ENCODE data around the gene CHCHD5.
A peak's percentile ranks its signal among the peaks of the same experiment; 100 is the strongest.

The CHCHD5 gene

GRCh38 chr2:112627060-112628040, 42.9 kb downstream of the CHCHD5 start:
- H3K4me3 ChIP-seq (ENCODE audit: low read depth in 1 of 2, low read length in 2 of 2): peak overlapping the region in 1 of 2 donors; percentile 33
- no peaks in the 10 kb centered on the region for H3K36me3 ChIP-seq (ENCODE audit: insufficient read depth, low read length)
- H3K27ac ChIP-seq (ENCODE audit: low read depth, low read length): no peak overlapping the region
- no peaks in the 10 kb centered on the region for H3K9me3 ChIP-seq (ENCODE audit: low read length)
- peaks cover 6% of the 10 kb centered on the region for H3K4me1 ChIP-seq (ENCODE audit: insufficient read depth, low read length)
- H3K27me3 ChIP-seq (ENCODE audit: control insufficient read depth in 1 of 2, insufficient read depth in 2 of 2, low read length in 2 of 2): no peaks in the 10 kb centered on the region
- no peak overlapping the region for H3K9ac ChIP-seq (ENCODE audit: low read length)

DNA sequence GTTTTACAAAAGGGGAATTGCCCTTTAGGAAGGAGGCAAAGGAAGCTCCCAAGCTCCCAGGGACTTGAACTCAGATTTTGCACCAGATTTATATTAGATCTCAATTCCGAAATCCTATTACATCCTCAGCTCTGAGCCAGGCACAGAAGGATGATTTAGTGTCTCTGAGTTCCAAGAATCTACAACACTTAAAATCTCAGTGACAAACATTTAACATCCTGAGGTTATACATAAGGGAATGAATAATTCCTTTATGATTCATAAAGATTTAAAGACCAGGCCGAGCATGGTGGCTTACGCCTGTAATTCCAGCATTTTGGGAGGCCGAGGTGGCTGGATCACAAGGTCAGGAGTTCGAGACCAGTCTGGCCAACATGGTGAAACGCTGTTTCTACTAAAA, 44.8 kb downstream of the CHCHD5 start:
- H3K9me3 ChIP-seq (ENCODE audit: low read length): no peaks in the 10 kb centered on the region
- peaks cover 6% of the 10 kb centered on the region for H3K4me1 ChIP-seq (ENCODE audit: insufficient read depth, low read length)
- no peak overlapping the region for H3K27ac ChIP-seq (ENCODE audit: low read depth, low read length)
- H3K4me3 ChIP-seq (ENCODE audit: low read depth in 1 of 2, low read length in 2 of 2): no peak overlapping the region
- no peaks in the 10 kb centered on the region for H3K36me3 ChIP-seq (ENCODE audit: insufficient read depth, low read length)
- H3K27me3 ChIP-seq (ENCODE audit: control insufficient read depth in 1 of 2, insufficient read depth in 2 of 2, low read length in 2 of 2): no peaks in the 10 kb centered on the region
- no peak overlapping the region for H3K9ac ChIP-seq (ENCODE audit: low read length)

- Histone ChIP-seq H3K27ac (ENCODE audit: low read depth, low read length) (no peak overlapping the region), H3K36me3 (ENCODE audit: insufficient read depth, low read length) (no peaks in the 10 kb centered on the region), H3K4me1 (ENCODE audit: insufficient read depth, low read length) (peaks cover 6% of the 10 kb centered on the region), H3K27me3 (ENCODE audit: control insufficient read depth in 1 of 2, insufficient read depth in 2 of 2, low read length in 2 of 2) (no peaks in the 10 kb centered on the region), H3K9ac (ENCODE audit: low read length) (no peak overlapping the region), H3K9me3 (ENCODE audit: low read length) (no peaks in the 10 kb centered on the region), H3K4me3 (ENCODE audit: low read depth in 1 of 2, low read length in 2 of 2) (no peak overlapping the region)
Measured at GRCh38 chr2:112629823-112630222, 45.4 kb downstream of the CHCHD5 start.

DNA sequence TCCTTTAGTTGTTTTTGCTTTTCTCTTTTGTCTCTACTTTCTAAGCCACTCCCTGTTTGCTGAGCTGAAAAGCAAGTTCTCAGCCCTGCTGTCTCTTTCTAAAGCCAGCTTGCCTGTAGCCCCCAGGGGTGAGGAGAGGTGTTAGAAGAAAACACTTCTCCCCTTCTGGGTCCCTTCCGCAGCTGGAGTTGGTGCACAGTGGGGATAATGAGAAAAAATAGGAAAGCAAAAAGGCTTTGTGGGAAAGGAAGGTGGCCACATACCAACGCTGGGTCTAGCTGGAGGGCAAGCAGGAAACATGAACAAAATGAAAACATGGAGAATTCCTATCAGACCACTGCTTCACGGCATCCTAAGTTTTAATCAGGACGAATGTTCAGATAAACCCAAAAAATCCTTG, 45.9 kb downstream of the CHCHD5 start:
- no peak overlapping the region for H3K9ac ChIP-seq (ENCODE audit: low read length)

GRCh38 chr2:112633708-112634107, 49.3 kb downstream of the CHCHD5 start:
- no peak overlapping the region for H3K27ac ChIP-seq (ENCODE audit: low read depth, low read length)
- no peak overlapping the region for H3K4me3 ChIP-seq (ENCODE audit: low read depth in 1 of 2, low read length in 2 of 2)
- H3K9me3 ChIP-seq (ENCODE audit: low read length): no peaks in the 10 kb centered on the region
- H3K9ac ChIP-seq (ENCODE audit: low read length): no peak overlapping the region
- no peaks in the 10 kb centered on the region for H3K4me1 ChIP-seq (ENCODE audit: insufficient read depth, low read length)
- no peaks in the 10 kb centered on the region for H3K27me3 ChIP-seq (ENCODE audit: control insufficient read depth in 1 of 2, insufficient read depth in 2 of 2, low read length in 2 of 2)
- no peaks in the 10 kb centered on the region for H3K36me3 ChIP-seq (ENCODE audit: insufficient read depth, low read length)

More for the DNA sequence above, 45.9 kb downstream of the CHCHD5 start:
- Histone ChIP-seq H3K27ac (ENCODE audit: low read depth, low read length) (no peak overlapping the region), H3K36me3 (ENCODE audit: insufficient read depth, low read length) (no peaks in the 10 kb centered on the region), H3K4me3 (ENCODE audit: low read depth in 1 of 2, low read length in 2 of 2) (no peak overlapping the region), H3K27me3 (ENCODE audit: control insufficient read depth in 1 of 2, insufficient read depth in 2 of 2, low read length in 2 of 2) (no peaks in the 10 kb centered on the region), H3K9me3 (ENCODE audit: low read length) (no peaks in the 10 kb centered on the region), H3K4me1 (ENCODE audit: insufficient read depth, low read length) (peaks cover 6% of the 10 kb centered on the region)

DNA sequence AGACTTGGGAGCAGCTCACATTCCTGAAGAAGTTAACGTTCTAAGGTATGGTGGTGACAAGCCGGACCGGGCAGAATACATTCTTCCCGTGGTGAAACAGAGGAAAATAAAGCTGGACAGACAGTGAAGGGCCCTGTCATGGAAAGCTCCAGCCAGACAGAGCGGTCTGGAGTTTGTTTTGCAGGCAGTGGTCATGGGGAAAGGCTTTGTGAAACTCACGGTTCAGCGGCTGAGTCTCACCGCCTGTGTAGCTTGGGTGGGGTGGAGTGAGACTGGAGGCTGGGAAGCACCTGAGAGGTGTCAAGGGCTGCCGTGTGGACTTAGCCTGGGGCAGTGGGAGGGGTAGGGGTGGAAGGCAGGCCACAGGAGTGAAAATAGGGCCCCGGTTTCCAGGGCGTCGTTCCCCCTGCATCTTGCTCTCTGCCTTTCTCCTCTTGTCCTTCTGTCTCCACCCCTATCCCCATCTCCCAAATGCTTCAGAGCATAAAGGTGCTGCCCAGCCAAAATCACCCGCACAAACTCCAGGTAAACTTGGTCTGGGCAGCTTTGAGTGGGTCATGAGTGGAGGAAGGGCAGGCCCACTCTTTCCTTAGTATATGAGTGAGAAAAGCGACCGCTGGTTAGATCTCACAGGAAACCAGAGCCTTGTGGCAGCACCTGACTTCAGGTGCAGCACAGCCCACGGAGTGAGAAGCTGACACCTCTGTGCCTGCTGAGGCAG, 49.9 kb downstream of the CHCHD5 start:
- Histone ChIP-seq H3K9me3 (ENCODE audit: low read length) (no peaks in the 10 kb centered on the region), H3K27me3 (ENCODE audit: control insufficient read depth in 1 of 2, insufficient read depth in 2 of 2, low read length in 2 of 2) (no peaks in the 10 kb centered on the region), H3K27ac (ENCODE audit: low read depth, low read length) (no peak overlapping the region), H3K4me3 (ENCODE audit: low read depth in 1 of 2, low read length in 2 of 2) (no peak overlapping the region), H3K9ac (ENCODE audit: low read length) (no peak overlapping the region), H3K4me1 (ENCODE audit: insufficient read depth, low read length) (no peaks in the 10 kb centered on the region), H3K36me3 (ENCODE audit: insufficient read depth, low read length) (no peaks in the 10 kb centered on the region)

DNA sequence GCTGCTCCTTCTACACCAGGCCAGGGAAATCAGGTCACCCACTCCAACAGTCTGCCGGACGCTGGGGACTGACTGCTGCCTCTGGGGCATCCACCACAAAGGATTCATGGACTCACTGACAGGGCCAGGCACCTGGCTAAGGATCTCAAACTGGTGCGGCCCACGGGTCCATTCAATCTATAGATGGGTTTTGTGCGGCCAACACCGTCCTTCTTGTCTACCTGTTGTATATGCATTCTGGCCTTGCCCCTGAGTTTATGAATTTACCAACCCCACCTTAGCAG, 50.4 kb downstream of the CHCHD5 start:
- H3K9ac ChIP-seq (ENCODE audit: low read length): no peak overlapping the region
- H3K9me3 ChIP-seq (ENCODE audit: low read length): no peaks in the 10 kb centered on the region
- H3K27me3 ChIP-seq (ENCODE audit: control insufficient read depth in 1 of 2, insufficient read depth in 2 of 2, low read length in 2 of 2): no peaks in the 10 kb centered on the region
- H3K27ac ChIP-seq (ENCODE audit: low read depth, low read length): no peak overlapping the region
- H3K4me1 ChIP-seq (ENCODE audit: insufficient read depth, low read length): no peaks in the 10 kb centered on the region
- no peaks in the 10 kb centered on the region for H3K36me3 ChIP-seq (ENCODE audit: insufficient read depth, low read length)
- H3K4me3 ChIP-seq (ENCODE audit: low read depth in 1 of 2, low read length in 2 of 2): no peak overlapping the region

DNA sequence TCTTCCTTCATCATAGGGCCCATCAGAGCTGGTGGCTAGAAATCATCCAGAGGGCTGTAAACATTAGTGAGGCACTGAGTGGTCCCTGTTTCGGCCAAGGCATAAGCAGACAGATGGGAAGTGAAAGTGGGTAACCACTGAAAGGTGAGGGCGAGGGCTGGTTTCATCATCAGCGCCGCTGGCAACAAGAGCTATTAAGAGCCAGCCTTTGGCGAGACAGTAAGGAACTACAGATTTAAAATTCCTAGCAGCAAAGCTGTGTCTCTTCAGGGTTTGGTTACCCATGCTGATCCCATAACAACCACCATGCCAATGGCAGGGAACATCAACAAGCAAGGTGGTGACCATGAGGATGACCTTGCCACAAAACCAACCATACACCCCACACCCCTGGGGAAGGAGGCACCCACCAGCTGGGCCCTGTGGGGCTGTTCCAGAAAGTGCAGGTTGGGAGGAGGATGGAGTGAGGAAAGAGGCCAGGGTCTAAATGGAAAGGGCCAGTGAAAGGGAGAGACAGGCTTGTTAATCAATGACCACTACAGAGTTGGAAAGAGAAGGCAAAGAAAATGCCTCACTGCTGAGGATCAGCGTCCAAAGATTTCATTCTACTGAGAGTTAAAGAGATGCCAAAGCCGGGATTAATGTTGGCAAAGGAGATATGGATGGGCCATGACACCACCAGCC, 52.3 kb downstream of the CHCHD5 start:
- Histone ChIP-seq H3K9ac (ENCODE audit: low read length) (no peak overlapping the region), H3K4me1 (ENCODE audit: insufficient read depth, low read length) (no peaks in the 10 kb centered on the region), H3K36me3 (ENCODE audit: insufficient read depth, low read length) (no peaks in the 10 kb centered on the region), H3K27ac (ENCODE audit: low read depth, low read length) (no peak overlapping the region), H3K4me3 (ENCODE audit: low read depth in 1 of 2, low read length in 2 of 2) (no peak overlapping the region), H3K27me3 (ENCODE audit: control insufficient read depth in 1 of 2, insufficient read depth in 2 of 2, low read length in 2 of 2) (no peaks in the 10 kb centered on the region), H3K9me3 (ENCODE audit: low read length) (no peaks in the 10 kb centered on the region)

DNA sequence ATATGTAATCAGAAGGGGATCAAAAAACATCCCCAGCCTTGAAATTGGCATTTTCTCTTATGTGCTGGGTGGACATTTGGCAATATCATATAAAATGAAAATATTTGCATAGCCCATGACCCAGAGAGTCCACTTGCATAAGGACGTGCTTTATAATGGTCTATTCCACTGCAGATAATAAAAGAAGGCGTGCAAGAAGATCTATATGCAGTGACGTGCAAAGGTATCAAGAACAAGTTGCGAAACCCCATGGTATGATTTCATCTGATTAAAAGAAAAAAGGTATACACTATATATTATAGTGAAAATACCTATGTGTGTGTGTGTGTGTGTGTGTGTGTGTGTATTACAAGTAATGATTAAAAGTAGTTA, 52.9 kb downstream of the CHCHD5 start:
- no peaks in the 10 kb centered on the region for H3K4me1 ChIP-seq (ENCODE audit: insufficient read depth, low read length)
- no peak overlapping the region for H3K27ac ChIP-seq (ENCODE audit: low read depth, low read length)
- H3K36me3 ChIP-seq (ENCODE audit: insufficient read depth, low read length): no peaks in the 10 kb centered on the region
- no peak overlapping the region for H3K4me3 ChIP-seq (ENCODE audit: low read depth in 1 of 2, low read length in 2 of 2)
- H3K9ac ChIP-seq (ENCODE audit: low read length): no peak overlapping the region
- H3K9me3 ChIP-seq (ENCODE audit: low read length): no peaks in the 10 kb centered on the region
- H3K27me3 ChIP-seq (ENCODE audit: control insufficient read depth in 1 of 2, insufficient read depth in 2 of 2, low read length in 2 of 2): no peaks in the 10 kb centered on the region
